Measurements from ENCODE around the gene MAGOHB. TPM values are rescaled to one million over a fixed set of nuclear protein-coding genes. Genes with fewer than 3 reads are reported as not detected.

The MAGOHB gene
- total RNA-seq, 1 experiment from 2014 or later = 64.5 TPM

- no peak overlapping the region for H4K8ac ChIP-seq (replicated peaks; ENCODE audit: insufficient read length, low read depth, low read length)
- H3K4me1 Mint-ChIP-seq = peaks cover 14% of the 10 kb centered on the region in 2 experiments
- no peak overlapping the region for H2BK120ac ChIP-seq (ENCODE audit: low read depth, low read length, poor library complexity, severe bottlenecking)
- no peaks in the 10 kb centered on the region; the same call in 1 of the 2 replicates for H3K4me1 ChIP-seq (ENCODE audit: insufficient read depth, low read length)
- H3K23ac ChIP-seq (ENCODE audit: insufficient read length, low read depth, low read length) = no peak overlapping the region
- H4K5ac ChIP-seq (ENCODE audit: insufficient read length, low read depth, low read length) = no peak overlapping the region
- H3K9me3 ChIP-seq (ENCODE audit: control insufficient read depth, low read depth, low read length) = no peaks in the 10 kb centered on the region
- H3K27ac ChIP-seq (ENCODE audit: insufficient read length, low read depth, low read length) = no peak overlapping the region
- H2BK15ac ChIP-seq (ENCODE audit: low read depth, low read length) = no peak overlapping the region
- peaks cover 0 to 2% (median 0%) of the 10 kb centered on the region in 3 experiments; a peak in 1 of 7 replicates for H3K36me3 Mint-ChIP-seq (ENCODE audit: insufficient read depth in 1 of 3, low read depth in 3 of 3)
- no CpG with 5 or more reads among the region's 2 CpGs for WGBS (ENCODE audit: extremely low coverage, insufficient read length, low lambda C conversion rate)
- no peaks in the 10 kb centered on the region for H3K79me1 ChIP-seq (ENCODE audit: insufficient read depth, low read depth, low read length, poor library complexity, severe bottlenecking)
- no peak overlapping the region for H3K9ac ChIP-seq (ENCODE audit: extremely low read depth, insufficient read length, low read length)
- H3K27ac Mint-ChIP-seq = peak overlapping the region in 2 of 3 experiments; percentile 3 to 56; a peak in 2 of 7 replicates
- no peaks in the 10 kb centered on the region for H4K20me1 ChIP-seq (ENCODE audit: control insufficient read depth, insufficient read depth, insufficient read length)
- H2AK5ac ChIP-seq (ENCODE audit: insufficient read length, low read length) = no peak overlapping the region
- no peak overlapping the region for H3K14ac ChIP-seq (ENCODE audit: insufficient read depth, low read length)
- H2BK12ac ChIP-seq (ENCODE audit: insufficient read length, low read depth, low read length) = no peak overlapping the region
- no peaks in the 10 kb centered on the region for H3K23me2 ChIP-seq (ENCODE audit: insufficient read length, low read depth, low read length, poor library complexity, severe bottlenecking)
- no peak overlapping the region for H4K91ac ChIP-seq (ENCODE audit: insufficient read length, low read depth, low read length)
- no peak overlapping the region for H3K56ac ChIP-seq (ENCODE audit: insufficient read length, low read depth, low read length)
- H2AFZ ChIP-seq (ENCODE audit: low read length) = no peak overlapping the region
- H3K79me2 ChIP-seq (ENCODE audit: insufficient read depth, low read length) = no peaks in the 10 kb centered on the region
- H3K4me2 ChIP-seq (ENCODE audit: insufficient read depth, insufficient read length, low read length) = no peak overlapping the region
- 0 out of 5 replicates have a peak, but pooled peaks cover 0 to 2% of the 10 kb centered on the region in 2 experiments for H3K9me3 Mint-ChIP-seq
- no peak for DNase-seq
- TF ChIP-seq CTCF (conservative IDR thresholded peaks at IDR 0.05) = no peak
- H3K27me3 Mint-ChIP-seq (ENCODE audit: low read depth) = peaks cover 2% of the 10 kb centered on the region; the same call in 1 of the 2 replicates
- H3T11ph ChIP-seq (ENCODE audit: low read length) = no peak overlapping the region
- H2BK20ac ChIP-seq (ENCODE audit: low read depth, low read length, poor library complexity, severe bottlenecking) = no peak overlapping the region
- H2BK5ac ChIP-seq (ENCODE audit: insufficient read length, low read length) = no peak overlapping the region
- H3K4me3 Mint-ChIP-seq = 0 out of 5 replicates have a peak overlapping the region, but pooled peaks of 1 of the 2 experiments have one; percentile 1
- no peak overlapping the region for H3K4ac ChIP-seq (ENCODE audit: low read depth, low read length)
- H3K18ac ChIP-seq (ENCODE audit: insufficient read length, low read depth, low read length) = no peak overlapping the region
- no peaks in the 10 kb centered on the region for H3K27me3 ChIP-seq (ENCODE audit: insufficient read depth, low read length)
Observed at GRCh38 chr12:10557766-10558165, 55.6 kb downstream of the MAGOHB start.
